Measurements from ENCODE around the gene RANBP9.

The RANBP9 gene

GRCh38 chr6:13648850-13649249 is 62.8 kb downstream of the RANBP9 start:
- DNase-seq (ENCODE audit: low spot score) = no peak

DNA sequence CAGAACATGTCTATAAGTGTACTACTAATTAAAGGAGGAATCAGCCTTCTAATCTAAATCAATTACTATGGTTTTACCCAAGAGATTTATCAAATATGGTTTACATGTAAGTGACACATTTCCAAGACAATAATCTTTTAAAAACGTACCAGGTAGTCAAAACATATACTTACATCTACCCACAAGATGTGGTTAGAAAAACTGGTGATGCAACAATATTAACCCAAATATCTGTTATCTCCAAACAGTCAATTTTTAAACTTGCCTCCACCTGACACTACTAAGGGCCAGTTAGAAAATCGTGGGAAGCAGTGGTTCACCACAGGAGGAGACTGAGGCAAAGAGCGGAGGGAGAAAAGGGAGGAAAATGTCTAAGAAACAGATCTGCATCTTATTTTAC is 68.5 kb downstream of the RANBP9 start:
- DNase-seq (ENCODE audit: low spot score) = no peak

DNA sequence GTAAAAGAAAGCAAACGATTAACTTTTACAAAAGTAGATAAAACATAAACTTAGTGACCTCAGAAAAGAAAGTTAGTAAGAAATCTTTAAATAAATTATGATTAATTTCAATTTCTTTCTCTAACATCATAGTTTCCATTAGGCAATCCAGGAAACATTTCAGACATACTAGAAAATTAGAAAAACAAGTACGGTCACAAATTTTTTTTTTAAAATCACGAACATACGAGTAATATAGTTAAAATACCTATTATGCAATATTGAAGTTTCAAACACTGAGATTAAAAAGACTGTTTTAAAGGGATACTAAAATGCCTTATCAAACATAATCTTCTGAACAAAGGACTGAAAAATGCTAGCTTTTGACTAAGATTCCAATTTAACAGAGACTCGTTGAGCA is 70.3 kb downstream of the RANBP9 start:
- DNase-seq (ENCODE audit: low spot score) = no peak

DNA sequence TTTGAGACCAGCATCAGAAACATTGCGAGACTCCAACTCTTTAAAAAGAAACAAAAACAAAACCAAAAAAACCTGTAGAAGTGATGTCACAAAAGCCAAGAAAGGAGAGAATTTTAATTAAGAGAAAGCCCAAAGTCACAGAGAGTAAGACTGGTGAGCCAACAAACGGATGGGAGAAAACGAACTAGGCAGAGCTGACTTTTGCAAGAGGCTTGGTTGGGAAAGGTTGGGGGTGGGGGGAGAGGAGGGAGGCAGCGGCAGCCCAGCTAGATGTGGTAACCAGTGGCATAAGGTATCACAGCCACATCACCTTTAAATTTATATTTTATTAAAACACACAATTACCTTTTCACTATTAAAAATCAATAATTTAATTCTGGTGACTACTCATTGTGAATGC is 73.0 kb downstream of the RANBP9 start:
- no peak for DNase-seq (ENCODE audit: low spot score)

- no peak for DNase-seq (ENCODE audit: low spot score)
Measured at GRCh38 chr6:13638014-13638413, 73.6 kb downstream of the RANBP9 start.

GRCh38 chr6:13635948-13636658 is 75.5 kb downstream of the RANBP9 start:
- DNase-seq (ENCODE audit: low spot score) = peak; percentile 18

- DNase-seq (ENCODE audit: low spot score) = no peak
Measured at GRCh38 chr6:13633343-13633742, 78.3 kb downstream of the RANBP9 start.

- DNase-seq (ENCODE audit: low spot score) = no peak
Measured at GRCh38 chr6:13630499-13630898, 81.1 kb downstream of the RANBP9 start.

- DNase-seq (ENCODE audit: low spot score) = no peak
Measured at GRCh38 chr6:13629459-13630116, 82.0 kb downstream of the RANBP9 start.

DNA sequence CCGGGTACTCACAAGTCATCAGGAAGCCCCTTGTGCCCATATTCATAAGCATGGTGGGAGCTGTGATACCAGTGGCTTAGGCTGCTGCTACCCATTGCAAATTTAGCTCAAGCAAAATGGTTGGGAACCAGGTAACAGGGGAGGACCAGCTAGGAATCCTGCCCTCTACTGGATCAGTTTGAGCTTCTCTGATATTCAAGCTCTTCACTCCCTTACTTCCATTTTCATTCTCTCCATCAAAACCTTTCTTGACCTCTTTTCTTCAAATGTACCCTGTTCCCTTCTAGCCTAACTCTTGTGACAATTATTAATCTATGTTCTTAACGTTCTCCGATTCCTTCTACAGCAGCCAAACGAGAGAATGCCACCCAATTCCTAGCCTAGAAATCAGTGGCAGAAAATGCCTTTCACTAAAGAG is 86.8 kb downstream of the RANBP9 start:
- peak; percentile 29 for DNase-seq (ENCODE audit: low spot score)

DNA sequence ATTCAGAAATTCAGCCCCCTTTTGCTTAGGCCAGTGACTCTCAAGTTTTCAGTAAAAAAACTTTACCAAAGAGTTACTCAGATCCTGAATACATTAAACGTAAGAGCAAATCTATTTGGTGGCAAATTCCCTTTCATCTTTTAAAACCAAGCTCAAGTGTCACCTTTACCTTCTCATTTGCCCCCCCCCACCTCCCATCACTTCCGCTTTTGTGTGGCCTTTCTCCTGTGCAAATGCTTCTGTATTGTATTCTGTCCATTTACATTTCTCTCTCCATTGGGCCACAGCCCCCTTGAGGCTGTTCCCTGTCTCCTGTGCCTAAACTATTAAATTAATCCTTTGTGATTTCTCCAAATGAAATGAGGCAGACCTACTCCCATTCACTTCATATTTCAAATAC is 94.6 kb downstream of the RANBP9 start:
- no peak for DNase-seq (ENCODE audit: low spot score)

GRCh38 chr6:13615792-13616120 is 95.9 kb downstream of the RANBP9 start:
- peak; percentile 9 for DNase-seq (ENCODE audit: low spot score)

DNA sequence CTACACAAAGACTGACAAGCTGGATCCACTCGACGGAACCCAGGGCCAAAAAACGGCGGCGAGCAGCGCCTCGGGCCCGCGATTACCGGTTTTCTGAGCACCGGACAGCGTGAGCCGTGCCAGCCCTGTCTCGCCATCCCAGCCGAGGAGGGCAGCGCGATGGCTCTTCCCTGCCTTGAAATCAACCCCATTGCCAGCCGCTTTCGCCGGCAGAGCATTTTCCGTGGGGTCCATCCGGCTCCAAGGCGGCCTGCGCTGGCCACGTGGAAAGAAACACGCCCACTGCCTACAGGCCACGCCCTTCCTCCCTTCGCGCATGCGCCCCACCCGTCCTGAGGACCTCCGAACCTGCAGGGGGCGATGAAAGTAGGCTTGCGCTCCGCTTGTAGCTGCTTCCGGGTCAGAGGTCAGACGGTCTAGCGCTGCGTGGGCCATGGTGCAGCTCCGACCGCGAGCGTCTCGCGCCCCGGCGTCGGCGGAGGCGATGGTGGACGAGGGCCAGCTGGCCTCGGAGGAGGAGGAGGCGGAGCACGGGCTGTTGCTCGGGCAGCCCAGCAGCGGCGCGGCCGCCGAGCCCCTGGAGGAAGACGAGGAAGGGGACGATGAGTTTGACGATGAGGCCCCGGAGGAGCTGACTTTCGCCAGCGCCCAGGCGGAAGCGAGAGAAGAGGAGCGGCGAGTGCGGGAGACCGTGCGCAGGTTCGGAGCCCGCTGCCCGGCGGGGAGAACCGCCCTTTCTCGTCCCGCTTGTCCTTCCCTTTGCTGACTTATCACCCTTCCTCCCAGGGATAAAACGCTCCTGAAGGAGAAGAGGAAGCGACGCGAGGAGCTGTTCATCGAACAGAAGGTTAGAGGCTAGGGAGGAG is 96.5 kb downstream of the RANBP9 start, which contains the start of gene NOL7:
TSS of gene NOL7 (plus strand) at position 410 of the 866 bp plus-strand sequence. CDS start at position 434, 24 bp downstream.
- DNase-seq (ENCODE audit: low spot score) = peak; percentile 98

GRCh38 chr6:13614126-13614925 is 97.3 kb downstream of the RANBP9 start:
- no peak for DNase-seq (ENCODE audit: low spot score)

DNA sequence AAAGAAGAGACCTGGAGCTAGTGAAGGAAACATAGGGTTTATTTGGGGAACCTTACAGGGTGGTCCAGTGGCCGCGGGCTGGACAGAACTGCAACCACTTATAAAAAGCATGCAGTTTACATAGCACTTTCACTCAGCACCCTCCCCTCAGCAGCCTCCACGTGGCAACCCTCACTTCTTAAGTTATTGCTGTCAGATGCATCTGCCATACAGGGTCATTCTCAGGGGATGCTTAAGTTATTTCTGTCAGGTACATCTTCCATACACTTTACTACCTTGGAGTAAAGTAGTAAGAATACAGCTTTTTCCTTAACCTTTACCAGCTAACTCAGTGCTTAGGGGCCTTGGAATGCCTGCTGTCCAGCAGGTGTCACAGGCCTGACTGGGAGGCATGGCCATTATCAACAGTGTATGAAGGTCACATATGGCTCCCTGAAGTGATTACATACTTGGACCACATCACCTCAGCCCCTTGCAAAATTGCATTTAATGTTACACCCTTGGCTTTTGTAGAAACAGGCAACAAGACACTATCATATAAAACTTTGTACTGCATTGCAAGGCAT is 98.5 kb downstream of the RANBP9 start:
- no peak for DNase-seq (ENCODE audit: low spot score)

- DNase-seq (ENCODE audit: low spot score) = no peak
Measured at GRCh38 chr6:13611715-13612114, 99.9 kb downstream of the RANBP9 start.

GRCh38 chr6:13605634-13606033 is 106.0 kb downstream of the RANBP9 start:
- no peak for DNase-seq (ENCODE audit: low spot score)

- DNase-seq (ENCODE audit: low spot score) = no peak
Measured at GRCh38 chr6:13604546-13605416, 106.9 kb downstream of the RANBP9 start.

DNA sequence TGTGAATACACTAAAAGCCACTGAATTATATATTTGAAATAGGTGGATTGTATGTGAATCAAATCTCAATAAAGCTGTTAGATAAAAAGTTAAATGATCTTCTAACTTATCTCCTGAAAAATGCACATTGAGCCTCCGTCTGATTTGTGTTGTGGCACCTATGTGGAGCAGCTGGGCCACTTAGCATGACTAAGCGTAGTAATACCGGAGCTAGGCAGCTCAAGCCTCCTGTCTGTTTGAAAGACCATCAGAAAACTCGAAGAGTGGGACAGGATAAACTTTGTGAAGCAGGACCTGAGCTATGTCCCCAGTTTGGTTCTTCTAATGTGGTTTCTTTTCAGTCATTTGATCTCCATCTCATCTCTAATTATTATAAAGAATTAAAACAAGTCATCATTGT is 107.5 kb downstream of the RANBP9 start:
- no peak for DNase-seq (ENCODE audit: low spot score)

DNA sequence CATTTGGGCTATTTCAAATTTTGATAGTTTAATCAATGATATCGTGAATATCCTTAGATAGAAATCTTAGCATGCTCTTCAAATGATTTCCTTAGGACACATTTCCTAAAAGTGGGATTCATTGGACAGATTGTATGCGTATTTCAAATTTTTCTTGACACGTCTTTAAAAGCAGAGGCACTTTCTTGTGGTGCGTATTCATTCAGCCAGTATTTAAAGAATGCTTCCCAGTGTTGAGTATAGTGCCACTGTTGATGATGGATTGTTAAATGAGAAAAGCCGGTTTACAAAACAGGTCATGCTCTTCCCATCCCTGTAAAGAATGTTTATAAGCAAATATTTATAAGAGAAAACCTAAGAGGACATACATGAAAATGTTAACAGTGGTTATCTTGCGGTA is 111.6 kb downstream of the RANBP9 start:
- DNase-seq (ENCODE audit: low spot score) = no peak

DNA sequence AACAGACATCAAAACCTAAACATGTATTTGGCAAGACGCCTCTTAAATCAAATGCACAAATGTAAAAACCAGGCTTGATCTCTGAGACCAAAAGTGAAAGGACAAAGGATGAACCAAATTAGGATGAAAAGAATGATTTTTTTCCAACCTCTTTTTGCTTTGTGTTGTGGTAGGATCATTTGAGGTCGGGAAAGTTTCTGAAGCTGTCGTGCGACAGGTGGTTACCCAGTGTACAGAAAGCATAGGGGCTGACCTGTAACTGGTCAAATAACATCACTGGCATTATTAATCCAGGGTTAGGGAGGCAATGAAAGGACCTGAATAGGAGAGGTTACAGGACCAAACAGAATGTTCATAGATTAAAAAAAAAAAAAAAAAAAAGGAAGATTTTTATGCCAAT is 114.6 kb downstream of the RANBP9 start:
- no peak for DNase-seq (ENCODE audit: low spot score)

All from CD4-positive, alpha-beta T cell treated with Interleukin-6 at 100 ng/mL for 8 hours (primary cell).